ENCODE data around the gene SBNO2. TPM values are rescaled to one million over a fixed set of nuclear protein-coding genes. Genes with fewer than 3 reads are reported as not detected.

The SBNO2 gene
- total and polyA plus RNA-seq, 4 donors: 2.2 to 25.0 (median 15.0) TPM

DNA sequence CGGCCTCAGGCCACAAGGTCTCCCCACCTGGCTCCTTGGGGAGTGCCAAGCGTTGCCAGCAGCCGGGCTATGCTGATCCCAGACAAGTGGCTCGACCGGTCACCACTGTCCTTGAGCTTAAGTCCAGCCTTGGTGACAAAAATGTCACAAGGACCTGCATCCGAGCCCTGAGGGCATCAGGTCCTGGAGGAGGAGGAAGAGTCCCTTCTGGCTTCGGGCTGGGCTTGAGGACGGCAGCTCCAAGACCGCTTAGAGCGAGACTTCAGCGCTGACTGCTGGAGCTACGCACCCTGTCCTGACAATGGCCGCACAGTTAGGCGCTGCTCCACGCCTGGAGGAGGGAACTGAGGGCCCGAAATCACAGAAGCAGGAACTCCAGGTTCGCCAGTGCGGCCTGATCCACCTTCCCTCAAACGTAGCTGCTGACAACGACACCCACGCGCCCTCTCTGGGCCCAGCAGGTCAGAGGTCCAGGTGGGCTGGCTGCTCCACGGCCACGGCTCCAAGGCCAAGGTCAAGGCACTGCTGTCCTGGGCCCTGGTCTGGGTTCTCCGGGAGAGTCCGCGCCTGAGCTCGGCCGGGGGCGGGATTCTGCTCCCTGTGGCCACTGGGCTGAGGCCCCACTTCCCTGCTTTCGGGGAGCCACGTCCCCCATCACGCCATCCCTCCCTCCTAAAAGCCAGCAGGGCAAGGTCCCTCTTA, 7.0 kb downstream of the SBNO2 start (continued):
- TF ChIP-seq, protein P1, sequence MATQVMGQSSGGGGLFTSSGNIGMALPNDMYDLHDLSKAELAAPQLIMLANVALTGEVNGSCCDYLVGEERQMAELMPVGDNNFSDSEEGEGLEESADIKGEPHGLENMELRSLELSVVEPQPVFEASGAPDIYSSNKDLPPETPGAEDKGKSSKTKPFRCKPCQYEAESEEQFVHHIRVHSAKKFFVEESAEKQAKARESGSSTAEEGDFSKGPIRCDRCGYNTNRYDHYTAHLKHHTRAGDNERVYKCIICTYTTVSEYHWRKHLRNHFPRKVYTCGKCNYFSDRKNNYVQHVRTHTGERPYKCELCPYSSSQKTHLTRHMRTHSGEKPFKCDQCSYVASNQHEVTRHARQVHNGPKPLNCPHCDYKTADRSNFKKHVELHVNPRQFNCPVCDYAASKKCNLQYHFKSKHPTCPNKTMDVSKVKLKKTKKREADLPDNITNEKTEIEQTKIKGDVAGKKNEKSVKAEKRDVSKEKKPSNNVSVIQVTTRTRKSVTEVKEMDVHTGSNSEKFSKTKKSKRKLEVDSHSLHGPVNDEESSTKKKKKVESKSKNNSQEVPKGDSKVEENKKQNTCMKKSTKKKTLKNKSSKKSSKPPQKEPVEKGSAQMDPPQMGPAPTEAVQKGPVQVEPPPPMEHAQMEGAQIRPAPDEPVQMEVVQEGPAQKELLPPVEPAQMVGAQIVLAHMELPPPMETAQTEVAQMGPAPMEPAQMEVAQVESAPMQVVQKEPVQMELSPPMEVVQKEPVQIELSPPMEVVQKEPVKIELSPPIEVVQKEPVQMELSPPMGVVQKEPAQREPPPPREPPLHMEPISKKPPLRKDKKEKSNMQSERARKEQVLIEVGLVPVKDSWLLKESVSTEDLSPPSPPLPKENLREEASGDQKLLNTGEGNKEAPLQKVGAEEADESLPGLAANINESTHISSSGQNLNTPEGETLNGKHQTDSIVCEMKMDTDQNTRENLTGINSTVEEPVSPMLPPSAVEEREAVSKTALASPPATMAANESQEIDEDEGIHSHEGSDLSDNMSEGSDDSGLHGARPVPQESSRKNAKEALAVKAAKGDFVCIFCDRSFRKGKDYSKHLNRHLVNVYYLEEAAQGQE (IDR thresholded peaks at IDR 0.05): no peak
- TF ChIP-seq YY1 (IDR thresholded peaks at IDR 0.05): no peak
- TF ChIP-seq, protein P2, sequence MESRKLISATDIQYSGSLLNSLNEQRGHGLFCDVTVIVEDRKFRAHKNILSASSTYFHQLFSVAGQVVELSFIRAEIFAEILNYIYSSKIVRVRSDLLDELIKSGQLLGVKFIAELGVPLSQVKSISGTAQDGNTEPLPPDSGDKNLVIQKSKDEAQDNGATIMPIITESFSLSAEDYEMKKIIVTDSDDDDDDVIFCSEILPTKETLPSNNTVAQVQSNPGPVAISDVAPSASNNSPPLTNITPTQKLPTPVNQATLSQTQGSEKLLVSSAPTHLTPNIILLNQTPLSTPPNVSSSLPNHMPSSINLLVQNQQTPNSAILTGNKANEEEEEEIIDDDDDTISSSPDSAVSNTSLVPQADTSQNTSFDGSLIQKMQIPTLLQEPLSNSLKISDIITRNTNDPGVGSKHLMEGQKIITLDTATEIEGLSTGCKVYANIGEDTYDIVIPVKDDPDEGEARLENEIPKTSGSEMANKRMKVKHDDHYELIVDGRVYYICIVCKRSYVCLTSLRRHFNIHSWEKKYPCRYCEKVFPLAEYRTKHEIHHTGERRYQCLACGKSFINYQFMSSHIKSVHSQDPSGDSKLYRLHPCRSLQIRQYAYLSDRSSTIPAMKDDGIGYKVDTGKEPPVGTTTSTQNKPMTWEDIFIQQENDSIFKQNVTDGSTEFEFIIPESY (IDR thresholded peaks at IDR 0.05): no peak
- TF ChIP-seq NR2F2 (IDR thresholded peaks at IDR 0.05): no peak
- no peak for TF ChIP-seq JUND (IDR thresholded peaks at IDR 0.05)
- TF ChIP-seq RXRA (IDR thresholded peaks at IDR 0.05): no peak
- TF ChIP-seq HNF4A (conservative IDR thresholded peaks at IDR 0.05): no peak

DNA sequence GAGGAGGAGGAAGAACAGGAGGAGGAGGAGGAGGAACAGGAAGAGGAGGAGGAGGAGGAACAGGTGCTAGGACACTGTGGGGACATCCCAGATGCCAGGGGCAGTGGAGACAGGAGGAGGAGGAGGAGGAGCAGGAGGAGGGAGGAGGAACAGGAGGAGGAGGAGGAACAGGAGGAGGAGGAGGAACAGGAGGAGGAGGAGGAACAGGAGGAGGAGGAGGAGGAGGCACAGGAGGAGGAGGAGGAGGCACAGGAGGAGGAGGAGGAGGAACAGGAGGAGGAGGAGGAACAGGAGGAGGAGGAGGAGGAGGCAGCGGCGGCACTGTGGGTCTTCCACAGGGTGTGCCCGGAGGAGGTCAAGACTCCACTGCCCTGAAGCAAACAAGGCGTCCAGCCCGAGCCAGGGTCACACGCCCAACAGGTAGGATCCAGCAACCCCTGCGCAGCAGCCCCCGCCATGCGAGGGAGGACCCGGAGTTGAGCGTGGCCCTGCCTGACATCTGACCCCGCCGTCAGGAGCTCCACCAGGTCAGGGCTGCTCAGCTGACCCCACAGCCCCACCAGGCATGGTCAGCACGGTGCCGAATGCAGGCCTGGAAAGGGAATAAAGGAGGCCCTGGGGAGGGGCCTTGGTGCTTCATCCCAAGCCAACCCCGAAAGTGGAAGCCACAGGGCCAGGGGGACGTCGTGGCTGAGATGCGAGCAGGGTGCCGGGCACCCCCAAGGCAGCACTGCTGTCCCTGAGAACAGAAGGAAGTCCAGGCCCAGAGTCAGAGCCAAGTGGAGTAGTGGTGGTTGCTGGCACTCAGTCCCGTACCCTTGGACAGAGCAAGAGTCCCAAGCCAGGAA, 9.2 kb downstream of the SBNO2 start:
- DNase-seq (ENCODE audit: low spot score): no peak
- no peak overlapping the region for H3K27ac ChIP-seq (ENCODE audit: low read depth in 1 of 2, low read length in 2 of 2)
- peaks cover 0 to 7% (median 0%) of the 10 kb centered on the region in 4 donors for H3K36me3 ChIP-seq (ENCODE audit: control insufficient read depth in 4 of 4, insufficient read depth in 3 of 4, low read depth in 1 of 4, low read length in 3 of 4)
- no peak overlapping the region for H3K4me3 ChIP-seq (ENCODE audit: low read depth in 1 of 3, low read length in 3 of 3)
- H3K27me3 ChIP-seq (ENCODE audit: control insufficient read depth in 4 of 4, insufficient read depth in 4 of 4, low read length in 3 of 4): no peaks in the 10 kb centered on the region
- no peaks in the 10 kb centered on the region for H3K9me3 ChIP-seq (ENCODE audit: control insufficient read depth in 4 of 4, low read length in 3 of 4)
- no peak overlapping the region for H3K9ac ChIP-seq (ENCODE audit: low read depth in 1 of 2, low read length in 2 of 2)
- 78% methylated on average over 21 of the region's 21 CpGs for WGBS
- no peak for TF ChIP-seq HNF4A (conservative IDR thresholded peaks at IDR 0.05)
- TF ChIP-seq SP1 (IDR thresholded peaks at IDR 0.05): no peak
- TF ChIP-seq, protein P3, sequence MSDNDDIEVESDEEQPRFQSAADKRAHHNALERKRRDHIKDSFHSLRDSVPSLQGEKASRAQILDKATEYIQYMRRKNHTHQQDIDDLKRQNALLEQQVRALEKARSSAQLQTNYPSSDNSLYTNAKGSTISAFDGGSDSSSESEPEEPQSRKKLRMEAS (IDR thresholded peaks at IDR 0.05): no peak
- no peak for TF ChIP-seq TAF1 (conservative IDR thresholded peaks at IDR 0.05)
- TF ChIP-seq RAD21 (IDR thresholded peaks at IDR 0.05): no peak
- TF ChIP-seq NR2F2 (IDR thresholded peaks at IDR 0.05): no peak
- H3K4me1 ChIP-seq (ENCODE audit: control insufficient read depth in 4 of 4, insufficient read depth in 4 of 4, low read length in 3 of 4): peaks cover 11 to 47% (median 34%) of the 10 kb centered on the region in 4 donors

DNA sequence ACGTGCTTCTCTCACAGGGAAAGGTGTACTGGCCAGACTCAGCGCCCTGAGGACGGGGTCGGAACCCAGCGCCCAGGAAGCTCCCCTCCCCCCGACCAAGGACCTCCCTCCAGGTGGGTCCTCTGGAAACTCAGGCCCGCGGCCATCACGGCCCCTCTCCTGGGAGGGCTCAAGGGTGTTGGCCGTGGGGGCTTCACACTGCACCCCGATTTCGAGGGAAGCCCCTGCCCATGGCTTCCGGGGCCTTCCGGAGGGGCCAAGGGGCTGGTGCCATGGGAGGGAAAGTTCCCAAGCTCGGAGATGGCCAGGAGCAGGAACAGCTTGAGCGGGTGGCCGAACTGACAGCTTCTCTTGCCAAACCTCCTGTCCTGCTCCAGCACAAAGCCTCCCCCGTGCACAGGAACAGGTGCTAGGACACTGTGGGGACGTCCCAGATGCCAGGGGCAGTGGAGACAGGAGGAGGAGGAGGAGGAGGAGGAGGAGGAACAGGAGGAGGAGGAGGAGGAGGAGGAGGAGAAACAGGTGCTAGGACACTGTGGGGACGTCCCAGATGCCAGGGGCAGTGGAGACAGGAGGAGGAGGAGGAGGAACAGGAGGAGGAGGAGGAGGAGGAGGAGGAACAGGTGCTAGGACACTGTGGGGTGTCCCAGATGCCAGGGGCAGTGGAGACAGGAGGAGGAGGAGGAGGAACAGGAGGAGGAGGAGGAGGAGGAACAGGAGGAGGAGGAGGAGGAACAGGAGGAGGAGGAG, 10.0 kb downstream of the SBNO2 start:
- H3K36me3 ChIP-seq (ENCODE audit: control insufficient read depth in 4 of 4, insufficient read depth in 3 of 4, low read depth in 1 of 4, low read length in 3 of 4): peaks cover 0 to 8% (median 0%) of the 10 kb centered on the region in 4 donors
- peak overlapping the region; percentile 46 to 50 for H3K27ac ChIP-seq (ENCODE audit: low read depth in 1 of 2, low read length in 2 of 2)
- WGBS: 78% methylated on average over 20 of the region's 20 CpGs
- H3K9ac ChIP-seq (ENCODE audit: low read depth in 1 of 2, low read length in 2 of 2): no peak overlapping the region
- H3K9me3 ChIP-seq (ENCODE audit: control insufficient read depth in 4 of 4, low read length in 3 of 4): no peaks in the 10 kb centered on the region
- no peaks in the 10 kb centered on the region for H3K27me3 ChIP-seq (ENCODE audit: control insufficient read depth in 4 of 4, insufficient read depth in 4 of 4, low read length in 3 of 4)
- no peak for DNase-seq (ENCODE audit: low spot score)
- no peak overlapping the region for H3K4me3 ChIP-seq (ENCODE audit: low read depth in 1 of 3, low read length in 3 of 3)
- peaks cover 3 to 39% (median 28%) of the 10 kb centered on the region in 4 donors for H3K4me1 ChIP-seq (ENCODE audit: control insufficient read depth in 4 of 4, insufficient read depth in 4 of 4, low read length in 3 of 4)
- TF ChIP-seq FOXA1 (IDR thresholded peaks at IDR 0.05) (no peak), EGR1 (IDR thresholded peaks at IDR 0.05; ENCODE audit: low read depth in 2 of 2) (no peak), FOXA2 (IDR thresholded peaks at IDR 0.05) (no peak), YY1 (IDR thresholded peaks at IDR 0.05) (no peak), JUND (IDR thresholded peaks at IDR 0.05) (no peak), RXRA (IDR thresholded peaks at IDR 0.05) (no peak), HNF4A (conservative IDR thresholded peaks at IDR 0.05) (no peak), TAF1 (conservative IDR thresholded peaks at IDR 0.05) (no peak)
- TF ChIP-seq, protein P1 (IDR thresholded peaks at IDR 0.05): no peak
- TF ChIP-seq, protein P4, sequence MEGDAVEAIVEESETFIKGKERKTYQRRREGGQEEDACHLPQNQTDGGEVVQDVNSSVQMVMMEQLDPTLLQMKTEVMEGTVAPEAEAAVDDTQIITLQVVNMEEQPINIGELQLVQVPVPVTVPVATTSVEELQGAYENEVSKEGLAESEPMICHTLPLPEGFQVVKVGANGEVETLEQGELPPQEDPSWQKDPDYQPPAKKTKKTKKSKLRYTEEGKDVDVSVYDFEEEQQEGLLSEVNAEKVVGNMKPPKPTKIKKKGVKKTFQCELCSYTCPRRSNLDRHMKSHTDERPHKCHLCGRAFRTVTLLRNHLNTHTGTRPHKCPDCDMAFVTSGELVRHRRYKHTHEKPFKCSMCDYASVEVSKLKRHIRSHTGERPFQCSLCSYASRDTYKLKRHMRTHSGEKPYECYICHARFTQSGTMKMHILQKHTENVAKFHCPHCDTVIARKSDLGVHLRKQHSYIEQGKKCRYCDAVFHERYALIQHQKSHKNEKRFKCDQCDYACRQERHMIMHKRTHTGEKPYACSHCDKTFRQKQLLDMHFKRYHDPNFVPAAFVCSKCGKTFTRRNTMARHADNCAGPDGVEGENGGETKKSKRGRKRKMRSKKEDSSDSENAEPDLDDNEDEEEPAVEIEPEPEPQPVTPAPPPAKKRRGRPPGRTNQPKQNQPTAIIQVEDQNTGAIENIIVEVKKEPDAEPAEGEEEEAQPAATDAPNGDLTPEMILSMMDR (IDR thresholded peaks at IDR 0.05; ENCODE audit: low read depth, low read length, missing input control): no peak

Data from liver (tissue), 9 donors.